GM20000 (cell line): ENCODE results near the gene GRID2IP.
"Not testable (repeated sequence)": the region's sequence is repeated elsewhere in the genome, so short reads cannot be mapped to it uniquely, and the experiment has no call there.

Source experiments
- DNase-seq: peaks from one replicate; pipeline ENCODE4 v3.0.0; 2012; ENCODE audit warnings: low spot score
- CTCF ChIP-seq: IDR thresholded peaks from 2 replicates; pipeline ENCODE4 v1.5.1; 2012; ENCODE audit warnings: mild to moderate bottlenecking, control low read depth; ENCODE audit errors: extremely low read depth, missing control alignments

GRID2IP gene

GRCh38 chr7:6551016-6551511, at the start of gene GRID2IP:
TSS of gene GRID2IP (minus strand) at chr7:6551461. CDS start at chr7:6551436, 25 bp downstream.
- DNase-seq = no peak
- no peak for TF ChIP-seq CTCF

GRCh38 chr7:6600093-6600492, 48.8 kb upstream of the GRID2IP start:
- DNase-seq = no peak
- TF ChIP-seq CTCF = no peak

- no peak for DNase-seq
- no peak for TF ChIP-seq CTCF
Observed at GRCh38 chr7:6590645-6591110, 39.4 kb upstream of the GRID2IP start.

- DNase-seq = peak; percentile 96
- peak; percentile 85 for TF ChIP-seq CTCF
Observed at GRCh38 chr7:6589829-6590644, 38.8 kb upstream of the GRID2IP start, which contains the start of gene INTS15. TSS of gene INTS15 (plus strand) at chr7:6590021. CDS start at chr7:6590284, 263 bp downstream.

GRCh38 chr7:6589151-6589828, 38.0 kb upstream of the GRID2IP start:
- TF ChIP-seq CTCF = no peak
- DNase-seq = peak; percentile 7

GRCh38 chr7:6588566-6588965, 37.3 kb upstream of the GRID2IP start:
- DNase-seq = no peak

GRCh38 chr7:6585746-6586432, 34.6 kb upstream of the GRID2IP start:
- not testable (repeated sequence) for DNase-seq

More at GRCh38 chr7:6588566-6588965, 37.3 kb upstream of the GRID2IP start:
- TF ChIP-seq CTCF = no peak
